Esophagus squamous epithelium (tissue), 4 donors: ENCODE data around the gene SDC4.

Experiments used
- POLR2A ChIP-seq, 4 donors: fragments of 450-650 bp; IDR thresholded peaks; one replicate each; pipeline ENCODE4 v1.6.1; 2017; ENCODE audit warnings: antibody characterized with exemption in 4 of 4, mild to moderate bottlenecking in 4 of 4, moderate library complexity in 3 of 4
- TF ChIP-seq, protein P1 (sequence below), 6 experiments: fragments of 450-650 bp in 4 of 6; fragments of 200-600 bp in 2 of 6; sonication (generic) in 2 of 6; IDR thresholded peaks; one replicate each; pipeline ENCODE4 v1.5.1; 2016 to 2019; ENCODE audit warnings: antibody characterized with exemption in 6 of 6, mild to moderate bottlenecking in 4 of 6, moderate library complexity in 4 of 6

DNA sequence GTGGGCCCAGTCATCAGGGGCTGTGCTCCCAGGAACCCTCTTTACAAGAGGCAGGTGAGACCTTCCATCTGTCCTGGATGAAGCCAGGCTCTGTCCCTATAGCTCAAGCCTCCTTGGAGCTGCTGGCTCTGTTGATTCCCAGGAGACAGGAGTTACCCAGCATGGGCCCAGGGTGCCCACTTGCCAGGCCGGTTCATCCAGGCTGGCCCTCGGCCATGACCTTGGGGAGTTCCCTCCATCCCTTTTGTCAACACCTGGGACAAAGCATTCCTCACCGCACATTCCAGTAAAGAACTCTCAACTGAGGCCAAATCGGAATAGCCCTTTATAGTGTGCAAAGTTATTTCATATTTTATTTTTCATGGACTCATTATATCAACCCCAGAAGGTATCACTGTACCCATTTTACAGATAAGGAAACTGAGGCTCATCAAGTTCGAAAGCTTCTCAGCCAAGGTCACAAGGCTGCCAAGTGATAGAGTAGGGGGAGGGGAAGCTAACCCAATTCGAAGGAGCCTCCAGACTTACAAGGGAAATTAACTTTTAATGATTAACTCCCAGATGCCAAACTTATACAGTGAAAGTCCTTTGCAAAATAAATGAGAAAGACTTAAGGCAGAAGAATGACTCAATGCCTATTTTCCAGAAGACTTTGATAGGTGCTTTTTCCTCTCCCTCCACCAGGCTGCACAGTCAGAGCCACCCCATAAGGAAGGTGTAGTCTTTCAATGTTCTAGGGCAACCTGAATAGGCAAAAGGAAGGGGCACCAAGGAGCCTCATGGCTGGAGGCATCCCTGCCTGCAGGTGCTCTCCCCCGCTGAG is 18.5 kb downstream of the SDC4 start:
- TF ChIP-seq, protein P1, sequence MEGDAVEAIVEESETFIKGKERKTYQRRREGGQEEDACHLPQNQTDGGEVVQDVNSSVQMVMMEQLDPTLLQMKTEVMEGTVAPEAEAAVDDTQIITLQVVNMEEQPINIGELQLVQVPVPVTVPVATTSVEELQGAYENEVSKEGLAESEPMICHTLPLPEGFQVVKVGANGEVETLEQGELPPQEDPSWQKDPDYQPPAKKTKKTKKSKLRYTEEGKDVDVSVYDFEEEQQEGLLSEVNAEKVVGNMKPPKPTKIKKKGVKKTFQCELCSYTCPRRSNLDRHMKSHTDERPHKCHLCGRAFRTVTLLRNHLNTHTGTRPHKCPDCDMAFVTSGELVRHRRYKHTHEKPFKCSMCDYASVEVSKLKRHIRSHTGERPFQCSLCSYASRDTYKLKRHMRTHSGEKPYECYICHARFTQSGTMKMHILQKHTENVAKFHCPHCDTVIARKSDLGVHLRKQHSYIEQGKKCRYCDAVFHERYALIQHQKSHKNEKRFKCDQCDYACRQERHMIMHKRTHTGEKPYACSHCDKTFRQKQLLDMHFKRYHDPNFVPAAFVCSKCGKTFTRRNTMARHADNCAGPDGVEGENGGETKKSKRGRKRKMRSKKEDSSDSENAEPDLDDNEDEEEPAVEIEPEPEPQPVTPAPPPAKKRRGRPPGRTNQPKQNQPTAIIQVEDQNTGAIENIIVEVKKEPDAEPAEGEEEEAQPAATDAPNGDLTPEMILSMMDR (IDR thresholded peaks at IDR 0.05) = no peak
- no peak for TF ChIP-seq POLR2A (IDR thresholded peaks at IDR 0.05)
